ENCODE data around the gene STX4.

Gene STX4

GRCh38 chr16:31087971-31088370, 54.6 kb downstream of the STX4 start:
- H3K4me3 ChIP-seq, result no peak overlapping the region
- no peak for DNase-seq
- intact Hi-C loops (cut with DNase I; ENCODE audit: low total_unique reads), result no loop called here
- TF ChIP-seq CTCF (IDR thresholded peaks at IDR 0.05), result no peak
- no peaks in the 10 kb centered on the region for H3K9me3 ChIP-seq
- H3K36me3 ChIP-seq, result peaks cover 3 to 83% (median 67%) of the 10 kb centered on the region in 3 donors
- H3K27me3 ChIP-seq, result no peaks in the 10 kb centered on the region
- peaks cover 0 to 6% (median 2%) of the 10 kb centered on the region in 4 donors for H3K4me1 ChIP-seq
- no peak overlapping the region for H3K27ac ChIP-seq

DNA sequence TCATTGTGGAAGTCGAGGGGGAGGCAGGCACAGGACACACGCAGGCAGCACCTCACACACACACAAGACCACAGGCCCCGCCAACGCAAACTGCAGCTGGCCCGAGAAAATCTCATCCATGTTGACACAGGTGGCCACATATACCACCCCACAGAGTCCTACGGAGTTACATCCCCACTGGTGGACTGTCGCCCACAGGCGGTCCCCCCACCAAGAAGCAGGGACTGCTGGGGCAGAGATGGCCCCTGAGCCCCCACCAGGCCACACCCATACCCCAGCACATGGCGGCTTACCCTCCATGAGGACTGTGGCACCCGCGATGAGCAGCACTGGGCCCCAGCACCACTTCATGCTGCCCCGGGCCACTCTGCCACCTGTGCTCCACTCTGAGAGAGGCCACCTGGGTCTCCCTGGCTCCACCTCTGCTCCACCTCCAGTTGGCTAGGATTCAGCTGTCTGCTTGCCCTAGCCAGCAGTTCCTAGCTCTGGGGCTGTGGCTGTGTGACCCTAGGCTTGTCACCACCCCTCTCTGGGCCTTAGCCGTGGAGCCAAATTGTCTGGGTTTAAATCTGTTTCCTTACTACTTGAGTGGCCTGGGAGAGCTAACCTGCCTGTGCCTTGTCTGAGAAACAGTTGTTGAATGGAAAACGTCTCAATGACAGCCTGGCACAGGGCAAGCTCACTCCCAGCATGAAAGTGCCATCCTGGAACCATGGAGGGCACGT, 55.3 kb downstream of the STX4 start, which contains the start of gene PRSS53:
PRSS53 (minus strand) TSS at position 485 of the 725 bp plus-strand sequence; CDS start at position 351, 134 bp downstream.
- Histone ChIP-seq H3K4me3 (no peak within 1 kb of the TSS), H3K4me1 (peaks cover 0 to 12% (median 8%) of the 10 kb centered on the region in 4 donors), H3K36me3 (peaks cover 3 to 76% (median 61%) of the 10 kb centered on the region in 3 donors), H3K27ac (no peak within 1 kb of the TSS), H3K9me3 (no peaks in the 10 kb centered on the region), H3K27me3 (no peaks in the 10 kb centered on the region)
- TF ChIP-seq CTCF (IDR thresholded peaks at IDR 0.05), result no peak
- intact Hi-C loops (cut with DNase I; ENCODE audit: low total_unique reads), result no loop called here
- DNase-seq, result no peak

DNA sequence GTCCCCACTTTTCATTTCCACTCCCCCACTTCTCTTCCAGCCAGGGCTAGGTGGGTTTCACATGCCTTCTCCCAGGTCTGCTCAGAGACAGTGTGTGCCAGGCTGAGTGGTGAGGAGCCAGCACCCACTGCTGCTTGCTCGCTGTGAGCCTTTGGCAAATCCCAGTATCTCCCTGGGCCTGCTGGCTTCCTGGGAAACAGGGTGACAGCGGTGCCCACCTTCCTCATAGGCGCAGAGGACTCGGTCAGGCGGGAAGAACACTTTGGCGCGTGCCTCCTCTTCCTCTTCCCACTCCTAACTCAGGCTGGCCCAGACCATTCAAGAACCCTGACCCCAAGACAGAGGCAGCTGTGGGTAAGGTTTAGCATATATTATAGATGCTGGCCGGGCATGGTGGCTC, 55.8 kb downstream of the STX4 start:
- intact Hi-C loops (cut with DNase I; ENCODE audit: low total_unique reads), result no loop called here
- no peaks in the 10 kb centered on the region for H3K27me3 ChIP-seq
- H3K27ac ChIP-seq, result no peak overlapping the region
- no peak overlapping the region for H3K4me3 ChIP-seq
- peaks cover 0 to 16% (median 12%) of the 10 kb centered on the region in 4 donors for H3K4me1 ChIP-seq
- no peak for DNase-seq
- no peak for TF ChIP-seq CTCF (IDR thresholded peaks at IDR 0.05)
- peaks cover 3 to 70% (median 56%) of the 10 kb centered on the region in 3 donors for H3K36me3 ChIP-seq
- H3K9me3 ChIP-seq, result no peaks in the 10 kb centered on the region
